ENCODE measurements around the gene LCN2. TPM values are rescaled to one million over a fixed set of nuclear protein-coding genes. Genes with fewer than 3 reads are reported as not detected.
A peak's percentile ranks its signal among the peaks of the same experiment; 100 is the strongest.

LCN2 gene
- total RNA-seq, 4 donors from 2014 or later = 36.2 to 931 (median 809) TPM

DNA sequence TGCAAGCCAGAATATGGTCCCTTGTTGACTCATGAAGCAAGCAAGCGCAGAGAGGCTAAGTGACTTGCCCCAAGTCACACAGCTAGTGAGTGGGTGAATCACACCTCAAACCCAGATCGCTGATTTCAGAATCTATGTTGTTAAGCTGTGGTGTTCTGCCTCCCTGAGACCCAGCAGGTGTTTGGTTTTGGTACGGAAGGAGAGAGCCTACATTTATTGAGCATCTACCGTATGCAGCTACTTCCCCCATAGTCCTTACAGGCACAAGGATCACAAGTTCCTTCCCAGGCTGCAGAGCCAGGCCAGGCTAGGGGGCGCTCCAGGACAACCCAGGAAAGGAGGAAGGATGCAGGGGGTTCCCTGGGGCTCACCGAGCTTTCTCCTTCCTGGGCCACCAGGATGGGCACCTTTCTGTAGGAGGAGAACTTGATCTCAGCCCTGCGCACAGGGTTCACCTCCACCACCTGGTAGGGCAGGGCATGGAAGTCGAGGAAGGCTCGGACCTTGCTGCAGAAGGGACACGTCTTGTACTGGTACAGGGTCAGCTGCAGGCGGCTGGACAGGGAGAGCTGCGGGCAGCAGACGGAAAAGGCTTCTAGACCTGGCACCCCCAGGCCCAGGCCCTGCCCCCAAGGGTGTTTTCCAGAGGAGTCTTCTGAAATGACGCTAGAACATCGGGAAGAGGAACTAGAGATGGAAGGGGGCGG lies 24.2 kb upstream of the LCN2 start:
- intact Hi-C loops (cut with DNase I) = no loop called here
- Histone ChIP-seq H3K9me3 (no peaks in the 10 kb centered on the region), H3K27me3 (no peaks in the 10 kb centered on the region), H3K36me3 (peaks cover 9 to 48% (median 32%) of the 10 kb centered on the region in 3 donors), H3K4me3 (no peak overlapping the region), H3K27ac (no peak overlapping the region), H3K4me1 (peaks cover 25 to 47% (median 27%) of the 10 kb centered on the region in 3 donors)
- 54 to 74% methylated on average over 3 to 7 of the region's 16 CpGs for WGBS, 2 donors
- DNase-seq = no peak
- TF ChIP-seq, protein P1, sequence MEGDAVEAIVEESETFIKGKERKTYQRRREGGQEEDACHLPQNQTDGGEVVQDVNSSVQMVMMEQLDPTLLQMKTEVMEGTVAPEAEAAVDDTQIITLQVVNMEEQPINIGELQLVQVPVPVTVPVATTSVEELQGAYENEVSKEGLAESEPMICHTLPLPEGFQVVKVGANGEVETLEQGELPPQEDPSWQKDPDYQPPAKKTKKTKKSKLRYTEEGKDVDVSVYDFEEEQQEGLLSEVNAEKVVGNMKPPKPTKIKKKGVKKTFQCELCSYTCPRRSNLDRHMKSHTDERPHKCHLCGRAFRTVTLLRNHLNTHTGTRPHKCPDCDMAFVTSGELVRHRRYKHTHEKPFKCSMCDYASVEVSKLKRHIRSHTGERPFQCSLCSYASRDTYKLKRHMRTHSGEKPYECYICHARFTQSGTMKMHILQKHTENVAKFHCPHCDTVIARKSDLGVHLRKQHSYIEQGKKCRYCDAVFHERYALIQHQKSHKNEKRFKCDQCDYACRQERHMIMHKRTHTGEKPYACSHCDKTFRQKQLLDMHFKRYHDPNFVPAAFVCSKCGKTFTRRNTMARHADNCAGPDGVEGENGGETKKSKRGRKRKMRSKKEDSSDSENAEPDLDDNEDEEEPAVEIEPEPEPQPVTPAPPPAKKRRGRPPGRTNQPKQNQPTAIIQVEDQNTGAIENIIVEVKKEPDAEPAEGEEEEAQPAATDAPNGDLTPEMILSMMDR (IDR thresholded peaks at IDR 0.05) = peak; percentile 41 to 75 (median 54)
- TF ChIP-seq POLR2A (IDR thresholded peaks at IDR 0.05) = no peak

DNA sequence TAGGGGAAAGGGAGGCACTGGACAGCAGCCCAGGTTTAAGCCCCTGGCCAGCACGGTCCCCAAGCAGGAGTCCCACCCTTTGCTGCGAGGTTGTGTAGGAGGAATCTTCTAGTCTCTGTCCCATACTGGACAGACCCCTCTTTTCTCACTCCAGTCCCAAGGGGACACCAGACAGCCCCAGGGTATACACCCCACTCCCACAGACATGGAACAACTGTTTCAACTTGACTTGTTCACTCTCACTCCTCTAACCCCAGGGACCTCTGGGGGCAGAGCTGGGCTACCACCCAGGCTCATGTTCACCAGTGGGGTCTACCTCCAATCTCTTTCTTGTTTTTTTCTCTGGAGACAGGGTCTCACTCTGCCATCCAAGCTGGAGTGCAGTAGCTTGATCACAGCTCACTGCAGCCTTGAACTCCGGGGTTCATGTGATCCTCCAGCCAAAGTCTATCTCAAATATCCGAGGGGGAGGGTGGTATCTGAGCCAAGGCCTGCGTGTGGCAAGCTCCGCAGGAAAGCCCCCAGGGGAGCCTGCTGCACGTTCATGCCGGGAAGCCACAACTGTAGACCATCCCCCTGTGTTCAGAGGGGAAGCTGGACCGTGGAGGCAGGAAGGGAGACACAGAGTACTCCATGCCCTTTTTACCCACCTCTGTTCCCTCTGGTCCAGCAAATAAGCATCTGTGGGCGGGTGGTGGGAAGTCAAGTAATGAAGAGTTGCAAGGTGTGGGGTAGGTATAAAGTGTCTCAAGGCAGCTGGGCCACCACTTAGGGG lies 23.5 kb upstream of the LCN2 start:
- TF ChIP-seq, protein P1 (IDR thresholded peaks at IDR 0.05) = no peak
- TF ChIP-seq POLR2A (IDR thresholded peaks at IDR 0.05) = no peak
- Histone ChIP-seq H3K27me3 (no peaks in the 10 kb centered on the region), H3K4me1 (peaks cover 25 to 47% (median 27%) of the 10 kb centered on the region in 3 donors), H3K9me3 (no peaks in the 10 kb centered on the region), H3K4me3 (peak overlapping the region in 3 of 4 donors; percentile 82 to 99 (median 93)), H3K36me3 (peaks cover 9 to 41% (median 32%) of the 10 kb centered on the region in 3 donors), H3K27ac (peak overlapping the region in 2 of 4 donors; percentile 33 to 39)
- no peak for DNase-seq
- WGBS, 2 donors = 30 to 44% methylated on average over 6 to 9 of the region's 10 CpGs
- intact Hi-C loops (cut with DNase I) = no loop called here

DNA sequence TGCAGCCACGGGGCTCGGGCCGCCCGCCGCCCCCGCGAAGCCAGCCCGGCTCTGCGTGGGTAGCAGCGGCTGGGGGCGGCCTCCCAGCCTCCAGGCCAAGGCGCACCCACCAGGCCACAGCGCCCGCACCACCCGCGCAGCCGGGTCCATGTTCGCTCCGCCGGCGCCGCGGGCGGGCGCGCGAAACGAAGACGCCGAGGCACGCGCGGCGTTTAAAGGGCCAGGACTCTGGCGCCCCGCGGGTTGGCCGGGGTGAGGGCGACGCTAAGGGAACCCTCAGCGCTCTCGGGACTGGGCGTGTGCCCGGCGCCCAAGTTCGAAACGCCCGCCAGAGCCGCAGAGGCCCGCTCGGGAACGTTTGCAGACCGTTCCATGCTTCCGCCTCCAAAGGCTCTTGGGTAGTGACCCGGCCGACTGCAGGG lies 21.7 kb upstream of the LCN2 start, which contains the start of gene PTGES2:
TSS of gene PTGES2 (minus strand) at position 162 of the 422 bp plus-strand sequence. CDS start at position 150, 12 bp downstream.
- TF ChIP-seq, protein P1 (IDR thresholded peaks at IDR 0.05) = no peak
- TF ChIP-seq POLR2A (IDR thresholded peaks at IDR 0.05) = peak in 1 of 4 donors; percentile 44
- peaks cover 4 to 22% (median 21%) of the 10 kb centered on the region in 3 donors for H3K36me3 ChIP-seq
- peak within 1 kb of the TSS; percentile 88 to 99 (median 97) for H3K27ac ChIP-seq
- H3K4me1 ChIP-seq = peaks cover 25 to 47% (median 27%) of the 10 kb centered on the region in 3 donors
- H3K4me3 ChIP-seq = peak within 1 kb of the TSS; percentile 82 to 99 (median 92)
- DNase-seq = no peak
- peaks cover 0 to 8% (median 0%) of the 10 kb centered on the region in 4 donors for H3K27me3 ChIP-seq
- no peaks in the 10 kb centered on the region for H3K9me3 ChIP-seq
- no CpG with 5 or more reads among the region's 56 CpGs for WGBS, 2 donors
- intact Hi-C loops (cut with DNase I) = no loop called here

DNA sequence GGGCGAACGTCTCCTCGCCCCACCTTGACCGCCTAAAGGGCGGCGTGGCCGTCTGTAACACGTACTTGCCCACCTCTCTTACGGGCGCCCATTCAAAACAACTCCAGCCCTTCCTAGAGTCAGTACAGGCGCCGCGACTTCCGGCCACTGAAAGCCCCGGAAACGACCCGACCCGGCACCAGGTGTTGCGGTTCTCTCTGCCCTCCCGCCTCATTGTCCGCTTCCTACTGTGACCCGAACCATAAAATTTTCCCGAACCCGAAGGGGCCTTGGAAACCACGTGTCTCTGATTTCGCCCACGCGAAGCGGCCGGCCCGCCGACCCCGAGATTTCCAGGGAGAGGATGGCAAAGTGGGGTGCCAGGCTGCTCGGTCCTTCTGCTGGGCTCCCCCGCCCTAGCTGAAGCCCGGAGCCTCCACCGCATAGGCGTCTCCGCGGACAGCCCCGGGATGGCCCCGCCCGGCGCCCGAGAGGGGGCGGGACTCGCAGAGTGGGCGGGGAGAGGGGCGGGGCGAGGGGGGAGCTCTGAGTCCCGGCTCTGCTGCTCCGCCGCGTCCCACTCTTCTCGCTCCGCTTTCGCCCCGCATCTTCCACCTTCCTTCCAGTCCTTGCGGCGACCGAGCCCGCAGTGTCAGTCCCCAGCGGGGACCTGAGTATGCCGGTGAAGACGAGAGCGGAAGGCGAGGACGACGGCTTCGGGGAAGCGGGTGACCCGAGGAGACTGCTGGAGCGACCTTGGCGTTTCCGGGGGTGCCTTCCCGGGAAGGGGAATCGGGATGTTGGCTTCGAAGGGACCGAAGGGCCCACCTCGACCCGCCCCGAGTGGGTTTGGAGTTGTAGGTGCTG lies 21.0 kb upstream of the LCN2 start:
- Histone ChIP-seq H3K36me3 (peaks cover 0 to 16% (median 16%) of the 10 kb centered on the region in 3 donors), H3K9me3 (no peaks in the 10 kb centered on the region), H3K4me3 (peak overlapping the region; percentile 82 to 99 (median 92)), H3K4me1 (peaks cover 25 to 47% (median 27%) of the 10 kb centered on the region in 3 donors), H3K27ac (peak overlapping the region; percentile 88 to 99 (median 97)), H3K27me3 (peaks cover 0 to 8% (median 0%) of the 10 kb centered on the region in 4 donors)
- intact Hi-C loops (cut with DNase I) = no loop called here
- WGBS, 2 donors = 0% methylated on average over 6 of the region's 82 CpGs; no CpG with 5 or more reads in 1 of the 2 donors
- TF ChIP-seq, protein P1 (IDR thresholded peaks at IDR 0.05) = peak in 1 of 6 experiments; percentile 7
- peak in 1 of 4 donors; percentile 60 for TF ChIP-seq POLR2A (IDR thresholded peaks at IDR 0.05)
- DNase-seq = peak; percentile 42
